Small intestine (tissue), 7 donors: Measurements from ENCODE around the gene PADI2. TPM values are rescaled to one million over a fixed set of nuclear protein-coding genes. Genes with fewer than 3 reads are reported as not detected.

Experiments
- DNase-seq, 2 donors: peaks; one replicate each; pipeline versions ENCODE4 v3.0.0 to v3.0.0-alpha.2; 2013
- FAIRE-seq: peaks from 2 replicates; lab custom pipeline; 2012; peaks lifted over from hg19 to GRCh38; lab: Jason Lieb, UNC
- H3K27ac ChIP-seq, 3 donors: one replicate each; pipeline ENCODE4 v1.5.1; 2013; ENCODE audit warnings: low read length in 2 of 3, mild to moderate bottlenecking in 2 of 3, control low read depth in 1 of 3, inconsistent platforms in 1 of 3, low read depth in 1 of 3, moderate library complexity in 1 of 3
- H3K27me3 ChIP-seq, 3 donors: one replicate each; pipeline ENCODE4 v1.6.1; 2013; ENCODE audit warnings: low read length in 3 of 3, inconsistent platforms in 1 of 3; ENCODE audit not compliant: control insufficient read depth in 3 of 3, insufficient read depth in 3 of 3
- H3K36me3 ChIP-seq, 3 donors: one replicate each; pipeline ENCODE4 v1.6.1; 2013; ENCODE audit warnings: low read length in 3 of 3, inconsistent platforms in 1 of 3, low read depth in 1 of 3, mild to moderate bottlenecking in 1 of 3, moderate library complexity in 1 of 3; ENCODE audit not compliant: control insufficient read depth in 3 of 3, insufficient read depth in 2 of 3
- H3K4me1 ChIP-seq, 3 donors: one replicate each; pipeline ENCODE4 v1.6.1; 2013; ENCODE audit warnings: low read length in 2 of 3, inconsistent platforms in 1 of 3, low read depth in 1 of 3, mild to moderate bottlenecking in 1 of 3, moderate library complexity in 1 of 3; ENCODE audit not compliant: control insufficient read depth in 3 of 3, insufficient read depth in 2 of 3
- H3K4me3 ChIP-seq, 3 donors: one replicate each; pipeline ENCODE4 v1.5.1; 2013; ENCODE audit warnings: low read length in 3 of 3, control low read depth in 1 of 3, inconsistent platforms in 1 of 3, low read depth in 1 of 3, mild to moderate bottlenecking in 1 of 3, moderate library complexity in 1 of 3
- H3K9me3 ChIP-seq, 2 donors: one replicate each; pipeline ENCODE4 v1.6.1; 2013; ENCODE audit warnings: low read depth in 1 of 2, low read length in 1 of 2; ENCODE audit not compliant: control insufficient read depth in 2 of 2, insufficient read depth in 1 of 2
- WGBS, 3 donors: extraction: QIAGEN DNeasy Blood & Tissue Kit; methylation state at CpG; one replicate each; pipeline ENCODE4 v1.1.7; 2013; 5-methylcytosine and 5-hydroxymethylcytosine counted together
- polyA plus RNA-seq, 4 donors: library from polyadenylated mRNA; stranded (reverse) in 3 of 4; unstranded in 1 of 4; fragments of 200-250 nt in 3 of 4; fragments of 120-200 nt in 1 of 4; gene quantifications; one replicate each; pipeline versions ENCODE4 v1.2.1 to v1.2.3, GENCODE V29; 2013
- donor health status: healthy with polysubstance abuse.
- donor health status: control.
- donor health status: control.
- donor health status: Bipolar disorder and iron deficiency.
- donor health status: healthy.

Gene PADI2
- polyA plus RNA-seq, 4 donors: 0.28 to 95.2 (median 0.54) TPM; not detected in 1

GRCh38 chr1:17121881-17122280, 2.6 kb upstream of the PADI2 start:
- 76 to 80% (median 77%) methylated on average over 8 of the region's 8 CpGs for WGBS, 3 donors
- Histone ChIP-seq H3K4me3 (no peak overlapping the region), H3K27ac (peak overlapping the region in 1 of 3 donors; percentile 16), H3K36me3 (no peaks in the 10 kb centered on the region), H3K27me3 (peaks cover 0 to 14% (median 5%) of the 10 kb centered on the region in 3 donors), H3K9me3 (no peaks in the 10 kb centered on the region), H3K4me1 (peaks cover 0 to 40% (median 0%) of the 10 kb centered on the region in 3 donors)
- DNase-seq (no peak), FAIRE-seq (no peak)

GRCh38 chr1:17120962-17121837, 1.9 kb upstream of the PADI2 start:
- no peaks in the 10 kb centered on the region for H3K9me3 ChIP-seq
- H3K36me3 ChIP-seq: no peaks in the 10 kb centered on the region
- peaks cover 0 to 14% (median 5%) of the 10 kb centered on the region in 3 donors for H3K27me3 ChIP-seq
- peaks cover 0 to 40% (median 0%) of the 10 kb centered on the region in 3 donors for H3K4me1 ChIP-seq
- no peak for DNase-seq
- no peak for FAIRE-seq
- 47 to 74% (median 51%) methylated on average over 23 of the region's 23 CpGs for WGBS, 3 donors
- H3K4me3 ChIP-seq: no peak overlapping the region
- H3K27ac ChIP-seq: no peak overlapping the region

GRCh38 chr1:17120481-17120877, 1.2 kb upstream of the PADI2 start:
- WGBS, 3 donors: 66 to 89% (median 77%) methylated on average over 4 to 5 of the region's 5 CpGs
- no peak overlapping the region for H3K27ac ChIP-seq
- H3K4me3 ChIP-seq: no peak overlapping the region
- no peak for DNase-seq
- FAIRE-seq: no peak
- H3K4me1 ChIP-seq: peaks cover 0 to 40% (median 0%) of the 10 kb centered on the region in 3 donors
- no peaks in the 10 kb centered on the region for H3K36me3 ChIP-seq
- H3K27me3 ChIP-seq: peaks cover 0 to 14% (median 5%) of the 10 kb centered on the region in 3 donors
- no peaks in the 10 kb centered on the region for H3K9me3 ChIP-seq

GRCh38 chr1:17119773-17120480, 676 bp upstream of the PADI2 start:
- no peaks in the 10 kb centered on the region for H3K36me3 ChIP-seq
- no peak for DNase-seq
- FAIRE-seq: no peak
- H3K27me3 ChIP-seq: peaks cover 0 to 14% (median 5%) of the 10 kb centered on the region in 3 donors
- H3K4me1 ChIP-seq: peaks cover 0 to 40% (median 0%) of the 10 kb centered on the region in 3 donors
- no peak overlapping the region for H3K27ac ChIP-seq
- H3K9me3 ChIP-seq: no peaks in the 10 kb centered on the region
- H3K4me3 ChIP-seq: peak overlapping the region in 1 of 3 donors; percentile 31
- WGBS, 3 donors: 45 to 54% (median 52%) methylated on average over 20 of the region's 20 CpGs

GRCh38 chr1:17118706-17119075, 560 bp downstream of the PADI2 start:
- peaks cover 0 to 14% (median 5%) of the 10 kb centered on the region in 3 donors for H3K27me3 ChIP-seq
- H3K36me3 ChIP-seq: no peaks in the 10 kb centered on the region
- WGBS, 3 donors: 10 to 18% (median 10%) methylated on average over 14 of the region's 14 CpGs
- peak overlapping the region in 1 of 3 donors; percentile 32 for H3K4me3 ChIP-seq
- FAIRE-seq (no peak), DNase-seq (peak in 1 of 2 donors; percentile 35)
- no peak overlapping the region for H3K27ac ChIP-seq
- H3K9me3 ChIP-seq: no peaks in the 10 kb centered on the region
- peaks cover 0 to 41% (median 0%) of the 10 kb centered on the region in 3 donors for H3K4me1 ChIP-seq

GRCh38 chr1:17118268-17118667, 983 bp downstream of the PADI2 start:
- Histone ChIP-seq H3K27me3 (peaks cover 0 to 14% (median 5%) of the 10 kb centered on the region in 3 donors), H3K27ac (no peak overlapping the region), H3K36me3 (no peaks in the 10 kb centered on the region), H3K4me3 (peak overlapping the region in 1 of 3 donors; percentile 32), H3K4me1 (peaks cover 0 to 46% (median 0%) of the 10 kb centered on the region in 3 donors), H3K9me3 (no peaks in the 10 kb centered on the region)
- FAIRE-seq: no peak
- 27 to 33% (median 27%) methylated on average over 7 of the region's 7 CpGs for WGBS, 3 donors
- DNase-seq: no peak

GRCh38 chr1:17117451-17118265, 1.6 kb downstream of the PADI2 start:
- H3K4me3 ChIP-seq: no peak overlapping the region
- H3K27ac ChIP-seq: no peak overlapping the region
- H3K27me3 ChIP-seq: peaks cover 0 to 14% (median 5%) of the 10 kb centered on the region in 3 donors
- FAIRE-seq (no peak), DNase-seq (no peak)
- WGBS, 3 donors: 25 to 55% (median 43%) methylated on average over 16 of the region's 16 CpGs
- peaks cover 0 to 46% (median 0%) of the 10 kb centered on the region in 3 donors for H3K4me1 ChIP-seq
- no peaks in the 10 kb centered on the region for H3K9me3 ChIP-seq
- H3K36me3 ChIP-seq: no peaks in the 10 kb centered on the region
